ENCODE measurements around the gene NPW. TPM values are rescaled to one million over a fixed set of nuclear protein-coding genes. Genes with fewer than 3 reads are reported as not detected.

The NPW gene
- total and polyA plus RNA-seq, 9 of the 15 experiments (the other 6 are each of a cell fraction or from before 2014, with no cell fraction given), result 0.14 to 4.0 (median 2.6) TPM; not detected in 4

- TF ChIP-seq RREB1 (CRISPR knock-in tag; IDR thresholded peaks at IDR 0.05) (no peak), HES1 (IDR thresholded peaks at IDR 0.05; ENCODE audit: low read depth) (no peak), ZNF778 (CRISPR knock-in tag; IDR thresholded peaks at IDR 0.05) (no peak), TEAD4 (IDR thresholded peaks at IDR 0.05; ENCODE audit: low read length) (no peak), TEAD4 (CRISPR knock-in tag; IDR thresholded peaks at IDR 0.05; ENCODE audit: borderline replicate concordance) (no peak), POLR2H (tag; IDR thresholded peaks at IDR 0.05; ENCODE audit: low read depth) (no peak), SLC30A9 (CRISPR knock-in tag; IDR thresholded peaks at IDR 0.05) (no peak), EP400 (IDR thresholded peaks at IDR 0.05) (peak; percentile 88), DIDO1 (tag; IDR thresholded peaks at IDR 0.05; ENCODE audit: low read depth) (no peak), DACH1 (IDR thresholded peaks at IDR 0.05; ENCODE audit: partially characterized antibody) (peak; percentile 78), PKNOX1 (IDR thresholded peaks at IDR 0.05) (peak; percentile 87), NR2C2 (CRISPR knock-in tag; IDR thresholded peaks at IDR 0.05) (0 out of 2 replicates have a peak, but pooled peaks have one; percentile 16), NR2C2 (tag; IDR thresholded peaks at IDR 0.05) (no peak), POLR2G (IDR thresholded peaks at IDR 0.05; ENCODE audit: low read depth, low read length) (peak; percentile 67), ZFP91 (CRISPR knock-in tag; IDR thresholded peaks at IDR 0.05) (0 out of 2 replicates have a peak, but pooled peaks have one; percentile 31), RAD51 (IDR thresholded peaks at IDR 0.05; ENCODE audit: borderline replicate concordance, low read depth) (no peak; the same call in 1 of the 2 replicates), SNRNP70 (optimal IDR thresholded peaks at IDR 0.05; ENCODE audit: low read depth, low read length) (no peak), ZFPM2 (CRISPR knock-in tag; IDR thresholded peaks at IDR 0.05) (no peak), CGGBP1 (CRISPR knock-in tag; IDR thresholded peaks at IDR 0.05) (no peak)
Observed at GRCh38 chr16:2003827-2004641, 15.6 kb upstream of the NPW start (continued).

Data from K562 (cell line).